CD14-positive monocyte (primary cell): Measurements from ENCODE around the gene CAVIN3. TPM values are rescaled to one million over a fixed set of nuclear protein-coding genes. Genes with fewer than 3 reads are reported as not detected.

Experiments
- DNase-seq, 3 donors: peaks; one replicate each; pipeline ENCODE4 v3.0.0-alpha.2; 2011 to 2022
- H2AFZ ChIP-seq: 2 replicates; pipeline ENCODE4 v1.6.0; 2012; ENCODE audit warnings: mild to moderate bottlenecking, low read depth, low read length, inconsistent platforms; ENCODE audit not compliant: insufficient read depth, poor library complexity, severe bottlenecking
- H3K27ac ChIP-seq, 2 donors: 1 replicate in 1 of 2; 2 replicates in 1 of 2; pipeline ENCODE4 v1.5.1; 2012 to 2013; ENCODE audit warnings: low read length in 2 of 2, control low read depth in 1 of 2, inconsistent platforms in 1 of 2, low read depth in 1 of 2, mild to moderate bottlenecking in 1 of 2
- H3K27me3 ChIP-seq, 2 donors: one replicate each; pipeline versions ENCODE4 v1.6.0 to v1.6.1; 2011 to 2013; ENCODE audit warnings: low read length in 2 of 2; ENCODE audit not compliant: control insufficient read depth in 2 of 2, insufficient read depth in 2 of 2
- H3K36me3 ChIP-seq, 2 donors: replicated peaks in 1 of 2; 1 replicate in 1 of 2; 2 replicates in 1 of 2; pipeline versions ENCODE4 v1.5.1 to v1.6.1; 2012 to 2013; ENCODE audit warnings: low read length in 2 of 2, control low read depth in 1 of 2, inconsistent platforms in 1 of 2, mild to moderate bottlenecking in 1 of 2; ENCODE audit not compliant: insufficient read depth in 2 of 2, control insufficient read depth in 1 of 2
- H3K4me1 ChIP-seq, 2 donors: 1 replicate in 1 of 2; 2 replicates in 1 of 2; pipeline versions ENCODE4 v1.5.1 to v1.6.1; 2012 to 2013; ENCODE audit warnings: low read length in 2 of 2, control low read depth in 1 of 2, inconsistent platforms in 1 of 2, mild to moderate bottlenecking in 1 of 2, moderate library complexity in 1 of 2; ENCODE audit not compliant: insufficient read depth in 2 of 2, control insufficient read depth in 1 of 2
- H3K4me2 ChIP-seq: replicated peaks from 2 replicates; pipeline ENCODE3; 2012; ENCODE audit warnings: low read length, moderate library complexity, mild to moderate bottlenecking; ENCODE audit not compliant: poor library complexity, severe bottlenecking; ENCODE audit errors: extremely low read depth
- H3K4me3 ChIP-seq, 3 experiments: fragments of 200-600 bp in 1 of 3; sonication (generic) in 1 of 3; replicated peaks in 1 of 3; 1 replicate in 2 of 3; 2 replicates in 1 of 3; pipeline ENCODE4 v1.5.1; 2011 to 2013; ENCODE audit warnings: low read length in 3 of 3, mild to moderate bottlenecking in 3 of 3, control low read depth in 2 of 3, low read depth in 2 of 3, inconsistent platforms in 1 of 3, moderate library complexity in 1 of 3
- H3K79me2 ChIP-seq: 2 replicates; pipeline ENCODE4 v1.6.0; 2012; ENCODE audit warnings: mild to moderate bottlenecking, control low read depth, inconsistent platforms, low read length, moderate library complexity; ENCODE audit not compliant: insufficient read depth
- H3K9ac ChIP-seq: 2 replicates; pipeline ENCODE4 v1.6.0; 2017; ENCODE audit warnings: low read length, mild to moderate bottlenecking; ENCODE audit not compliant: insufficient read depth, poor library complexity, severe bottlenecking
- H3K9me3 ChIP-seq, 2 donors: replicated peaks in 1 of 2; 1 replicate in 1 of 2; 2 replicates in 1 of 2; pipeline versions ENCODE4 v1.5.1 to v1.6.1; 2012 to 2013; ENCODE audit warnings: low read length in 2 of 2, control low read depth in 1 of 2; ENCODE audit not compliant: control insufficient read depth in 1 of 2, insufficient read depth in 1 of 2
- H4K20me1 ChIP-seq: 2 replicates; pipeline ENCODE4 v1.6.0; 2012; ENCODE audit warnings: mild to moderate bottlenecking, low read length, control low read depth, moderate library complexity; ENCODE audit not compliant: insufficient read depth
- H3K27ac Mint-ChIP-seq, 7 donors: one replicate each; pipeline ENCODE4 v1.8.0; 2020; ENCODE audit warnings: mild to moderate bottlenecking in 7 of 7, mixed read lengths in 7 of 7, moderate library complexity in 6 of 7, inconsistent platforms in 2 of 7
- H3K27me3 Mint-ChIP-seq, 3 donors: one replicate each; pipeline ENCODE4 v1.8.0; 2021 to 2022; ENCODE audit warnings: low read depth in 3 of 3, mild to moderate bottlenecking in 3 of 3, mixed read lengths in 3 of 3, moderate library complexity in 3 of 3, inconsistent platforms in 1 of 3
- H3K36me3 Mint-ChIP-seq, 2 donors: one replicate each; pipeline ENCODE4 v1.8.0; 2020; ENCODE audit warnings: mixed read lengths in 2 of 2, inconsistent platforms in 1 of 2, mild to moderate bottlenecking in 1 of 2
- H3K4me1 Mint-ChIP-seq: one replicate; pipeline ENCODE4 v1.8.0; 2020; ENCODE audit warnings: mild to moderate bottlenecking, mixed read lengths
- H3K4me3 Mint-ChIP-seq, 2 donors: one replicate each; pipeline ENCODE4 v1.8.0; 2020; ENCODE audit warnings: mild to moderate bottlenecking in 2 of 2, mixed read lengths in 2 of 2, moderate library complexity in 1 of 2
- H3K9me3 Mint-ChIP-seq, 7 donors: one replicate each; pipeline ENCODE4 v1.8.0; 2020 to 2022; ENCODE audit warnings: mixed read lengths in 7 of 7, mild to moderate bottlenecking in 6 of 7, moderate library complexity in 6 of 7, inconsistent platforms in 2 of 7
- WGBS: methylation state at CpG from one replicate; pipeline ENCODE4 v1.1.5; 2013; ENCODE audit warnings: missing lambda C conversion rate; ENCODE audit not compliant: insufficient coverage; 5-methylcytosine and 5-hydroxymethylcytosine counted together
- intact Hi-C, 2 donors: fragments of 100-400 bp; cut with micrococcal nuclease; formaldehyde crosslinking; loops; one replicate each; pipeline versions ENCODE4 v1.15.0 to v1.15.1; 2023
- polyA plus RNA-seq, 3 donors: library from polyadenylated mRNA; depleted of rRNA in 1 of 3; unstranded in 2 of 3; stranded (reverse) in 1 of 3; fragments of 300-500 nt in 2 of 3; fragments of >200 nt in 1 of 3; fragmentation: Illumina TruSeq in 2 of 3; gene quantifications; 1 replicate in 2 of 3; 2 replicates in 1 of 3; pipeline ENCODE4 v1.2.3, GENCODE V29; 2012 to 2021
- TF ChIP-seq, protein P1 (sequence below): fragments of 200-600 bp; IDR thresholded peaks from one replicate; pipeline ENCODE4 v1.8.0; 2022; ENCODE audit warnings: antibody characterized with exemption, mild to moderate bottlenecking

CAVIN3 gene
- polyA plus RNA-seq, 3 donors: 3.1 to 13.6 (median 11.2) TPM

DNA sequence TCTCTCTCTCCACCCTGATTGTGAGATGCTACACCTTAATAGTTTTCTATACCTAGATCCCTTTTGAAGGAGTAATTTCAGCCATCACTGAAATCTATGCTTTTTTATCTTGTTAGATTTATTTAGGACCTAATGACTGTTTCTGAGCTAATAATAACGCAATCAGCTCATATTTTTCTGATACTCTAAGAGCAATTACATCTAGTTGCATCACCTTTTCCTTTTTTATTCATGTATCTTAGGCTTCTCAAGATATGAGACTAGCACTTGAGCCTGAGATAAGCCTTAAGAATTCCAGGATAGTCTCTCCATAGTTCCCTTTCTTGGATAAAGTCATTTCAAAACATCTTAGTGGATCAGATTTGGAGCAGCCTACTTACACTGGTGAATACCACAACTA, 25.1 kb upstream of the CAVIN3 start:
- Histone ChIP-seq H3K9ac (no peak overlapping the region), H3K79me2 (no peaks in the 10 kb centered on the region), H3K27me3 (no peaks in the 10 kb centered on the region), H3K9me3 (no peaks in the 10 kb centered on the region), H3K4me2 (no peak overlapping the region), H3K36me3 (no peaks in the 10 kb centered on the region), H2AFZ (no peak overlapping the region), H3K4me3 (no peak overlapping the region), H4K20me1 (no peaks in the 10 kb centered on the region), H3K27ac (no peak overlapping the region), H3K4me1 (no peaks in the 10 kb centered on the region)
- intact Hi-C loops: no loop called here
- TF ChIP-seq, protein P1, sequence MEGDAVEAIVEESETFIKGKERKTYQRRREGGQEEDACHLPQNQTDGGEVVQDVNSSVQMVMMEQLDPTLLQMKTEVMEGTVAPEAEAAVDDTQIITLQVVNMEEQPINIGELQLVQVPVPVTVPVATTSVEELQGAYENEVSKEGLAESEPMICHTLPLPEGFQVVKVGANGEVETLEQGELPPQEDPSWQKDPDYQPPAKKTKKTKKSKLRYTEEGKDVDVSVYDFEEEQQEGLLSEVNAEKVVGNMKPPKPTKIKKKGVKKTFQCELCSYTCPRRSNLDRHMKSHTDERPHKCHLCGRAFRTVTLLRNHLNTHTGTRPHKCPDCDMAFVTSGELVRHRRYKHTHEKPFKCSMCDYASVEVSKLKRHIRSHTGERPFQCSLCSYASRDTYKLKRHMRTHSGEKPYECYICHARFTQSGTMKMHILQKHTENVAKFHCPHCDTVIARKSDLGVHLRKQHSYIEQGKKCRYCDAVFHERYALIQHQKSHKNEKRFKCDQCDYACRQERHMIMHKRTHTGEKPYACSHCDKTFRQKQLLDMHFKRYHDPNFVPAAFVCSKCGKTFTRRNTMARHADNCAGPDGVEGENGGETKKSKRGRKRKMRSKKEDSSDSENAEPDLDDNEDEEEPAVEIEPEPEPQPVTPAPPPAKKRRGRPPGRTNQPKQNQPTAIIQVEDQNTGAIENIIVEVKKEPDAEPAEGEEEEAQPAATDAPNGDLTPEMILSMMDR: no peak
- DNase-seq: no peak
- Mint-ChIP-seq H3K27ac (no peak overlapping the region), H3K4me3 (no peak overlapping the region), H3K36me3 (no peaks in the 10 kb centered on the region), H3K4me1 (peaks cover 7% of the 10 kb centered on the region), H3K9me3 (no peaks in the 10 kb centered on the region), H3K27me3 (peaks cover 6 to 13% (median 8%) of the 10 kb centered on the region in 3 donors)
- WGBS: no CpG with 5 or more reads among the region's 1 CpG

- TF ChIP-seq, protein P1: no peak
- no peak overlapping the region for H2AFZ ChIP-seq
- no peak overlapping the region for H3K27ac ChIP-seq
- no peak overlapping the region for H3K4me3 ChIP-seq
- Mint-ChIP-seq H3K9me3 (peaks cover 0 to 3% (median 0%) of the 10 kb centered on the region in 7 donors), H3K4me3 (no peak overlapping the region), H3K27ac (no peak overlapping the region), H3K4me1 (no peaks in the 10 kb centered on the region), H3K27me3 (peaks cover 14 to 40% (median 22%) of the 10 kb centered on the region in 3 donors), H3K36me3 (no peaks in the 10 kb centered on the region)
- no peak overlapping the region for H3K4me2 ChIP-seq
- H3K27me3 ChIP-seq: peaks cover 8 to 10% of the 10 kb centered on the region in 2 donors
- WGBS: no CpG with 5 or more reads among the region's 3 CpGs
- no peaks in the 10 kb centered on the region for H3K4me1 ChIP-seq
- no peak overlapping the region for H3K9ac ChIP-seq
- no peaks in the 10 kb centered on the region for H3K9me3 ChIP-seq
- no peaks in the 10 kb centered on the region for H4K20me1 ChIP-seq
- intact Hi-C loops: no loop called here
- H3K36me3 ChIP-seq: no peaks in the 10 kb centered on the region
- no peak for DNase-seq
- no peaks in the 10 kb centered on the region for H3K79me2 ChIP-seq
These were observed 16.0 kb upstream of the CAVIN3 start for GRCh38 chr11:6336293-6336692.
